ENCODE data around the gene RIPOR3. TPM values are rescaled to one million over a fixed set of nuclear protein-coding genes. Genes with fewer than 3 reads are reported as not detected.

RIPOR3 gene
- total RNA-seq, 1 donor from 2014 or later = 5.1 TPM

DNA sequence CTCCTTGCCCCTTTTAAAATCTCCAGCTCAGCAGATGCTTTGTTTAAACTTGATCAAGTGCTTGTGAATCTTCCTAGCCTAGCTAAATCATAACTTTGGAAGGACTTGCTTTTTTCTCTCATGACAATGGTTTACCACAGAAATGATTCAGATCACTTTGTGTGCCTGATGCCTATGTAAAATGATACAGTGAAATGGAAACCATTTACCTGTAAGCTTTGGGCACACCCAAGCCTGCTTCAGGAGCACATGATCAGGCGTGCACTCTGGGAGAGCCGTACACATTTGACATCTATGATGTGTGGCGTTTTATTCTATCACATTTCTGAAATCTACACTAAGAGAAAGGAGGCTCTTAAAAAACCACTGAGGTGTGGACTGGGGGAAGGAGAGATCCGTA lies 140.1 kb downstream of the RIPOR3 start:
- Mint-ChIP-seq H3K4me1 (ENCODE audit: unreplicated experiment) (peaks cover 18% of the 10 kb centered on the region), H3K27me3 (no peaks in the 10 kb centered on the region), H3K36me3 (peaks cover 5% of the 10 kb centered on the region), H3K4me3 (no peak overlapping the region), H3K9me3 (no peaks in the 10 kb centered on the region), H3K27ac (peak overlapping the region; percentile 82)
- DNase-seq (ENCODE audit: extremely low spot score, unreplicated experiment) = no peak
- TF ChIP-seq, protein P1, sequence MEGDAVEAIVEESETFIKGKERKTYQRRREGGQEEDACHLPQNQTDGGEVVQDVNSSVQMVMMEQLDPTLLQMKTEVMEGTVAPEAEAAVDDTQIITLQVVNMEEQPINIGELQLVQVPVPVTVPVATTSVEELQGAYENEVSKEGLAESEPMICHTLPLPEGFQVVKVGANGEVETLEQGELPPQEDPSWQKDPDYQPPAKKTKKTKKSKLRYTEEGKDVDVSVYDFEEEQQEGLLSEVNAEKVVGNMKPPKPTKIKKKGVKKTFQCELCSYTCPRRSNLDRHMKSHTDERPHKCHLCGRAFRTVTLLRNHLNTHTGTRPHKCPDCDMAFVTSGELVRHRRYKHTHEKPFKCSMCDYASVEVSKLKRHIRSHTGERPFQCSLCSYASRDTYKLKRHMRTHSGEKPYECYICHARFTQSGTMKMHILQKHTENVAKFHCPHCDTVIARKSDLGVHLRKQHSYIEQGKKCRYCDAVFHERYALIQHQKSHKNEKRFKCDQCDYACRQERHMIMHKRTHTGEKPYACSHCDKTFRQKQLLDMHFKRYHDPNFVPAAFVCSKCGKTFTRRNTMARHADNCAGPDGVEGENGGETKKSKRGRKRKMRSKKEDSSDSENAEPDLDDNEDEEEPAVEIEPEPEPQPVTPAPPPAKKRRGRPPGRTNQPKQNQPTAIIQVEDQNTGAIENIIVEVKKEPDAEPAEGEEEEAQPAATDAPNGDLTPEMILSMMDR (conservative IDR thresholded peaks at IDR 0.05) = no peak

DNA sequence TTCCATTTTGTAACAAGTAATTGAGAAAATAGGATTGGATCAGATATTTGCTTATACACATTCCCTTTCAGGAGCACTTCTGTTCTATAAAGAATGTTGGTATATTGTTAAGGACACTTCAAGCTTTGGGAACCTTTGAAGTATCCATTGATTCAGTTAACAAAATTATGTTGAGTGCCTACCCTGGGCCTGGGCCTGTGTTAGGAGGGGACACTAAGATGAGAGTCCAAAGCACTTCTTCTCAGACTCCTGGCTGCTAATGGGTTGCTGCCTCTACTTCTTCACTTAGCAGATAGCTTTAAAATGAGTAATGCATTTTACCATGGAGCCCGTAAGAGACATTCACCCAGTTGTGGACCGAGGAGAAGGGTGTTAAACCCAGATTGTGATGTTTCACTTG lies 140.8 kb downstream of the RIPOR3 start:
- H3K27me3 Mint-ChIP-seq = no peaks in the 10 kb centered on the region
- H3K4me3 Mint-ChIP-seq = no peak overlapping the region
- H3K4me1 Mint-ChIP-seq (ENCODE audit: unreplicated experiment) = peaks cover 18% of the 10 kb centered on the region
- TF ChIP-seq, protein P1 (conservative IDR thresholded peaks at IDR 0.05) = no peak
- H3K27ac Mint-ChIP-seq = no peak overlapping the region
- H3K9me3 Mint-ChIP-seq = no peaks in the 10 kb centered on the region
- H3K36me3 Mint-ChIP-seq = peaks cover 5% of the 10 kb centered on the region
- DNase-seq (ENCODE audit: extremely low spot score, unreplicated experiment) = no peak

DNA sequence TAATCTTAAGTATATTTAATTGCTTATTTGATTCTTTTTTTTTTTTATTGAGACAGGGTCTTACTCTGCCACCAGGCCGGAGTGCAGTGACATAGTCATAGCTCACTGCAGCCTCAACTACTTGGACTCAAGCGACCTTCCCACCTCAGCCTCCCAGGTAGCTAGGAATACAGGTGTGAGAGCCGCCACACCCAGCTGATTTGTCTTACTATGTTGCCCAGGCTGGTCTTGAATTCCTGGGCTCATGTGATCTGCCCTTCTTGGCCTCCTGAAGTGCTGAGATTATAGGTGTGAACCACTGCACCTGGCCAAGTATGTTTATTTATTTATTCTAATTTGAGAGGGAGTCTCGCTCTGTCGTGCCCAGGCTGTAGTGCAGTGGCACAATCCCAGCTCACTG lies 142.9 kb downstream of the RIPOR3 start:
- Mint-ChIP-seq H3K4me3 (no peak overlapping the region), H3K36me3 (peaks cover 5% of the 10 kb centered on the region), H3K27ac (no peak overlapping the region), H3K27me3 (no peaks in the 10 kb centered on the region), H3K9me3 (no peaks in the 10 kb centered on the region), H3K4me1 (ENCODE audit: unreplicated experiment) (peaks cover 18% of the 10 kb centered on the region)
- no peak for DNase-seq (ENCODE audit: extremely low spot score, unreplicated experiment)
- TF ChIP-seq, protein P1 (conservative IDR thresholded peaks at IDR 0.05) = no peak

DNA sequence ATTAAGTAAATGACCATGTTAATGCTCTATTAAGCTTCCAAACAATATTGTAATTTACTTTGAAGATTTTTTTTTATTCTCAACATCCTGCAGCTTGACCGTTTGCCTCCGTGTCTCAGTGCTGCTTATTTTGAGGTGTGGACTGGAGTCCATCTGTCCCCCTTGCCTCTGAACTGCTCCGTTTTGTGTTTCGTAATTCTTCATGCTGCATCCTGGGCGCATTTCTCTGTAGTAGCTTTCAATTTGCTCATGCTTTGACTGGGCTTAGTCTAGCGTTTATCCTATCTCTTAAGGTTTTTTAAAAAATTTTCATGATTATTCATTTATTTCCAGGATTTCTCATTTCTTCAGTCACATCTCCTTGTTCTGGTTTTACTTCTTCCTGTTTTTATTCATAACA lies 143.4 kb downstream of the RIPOR3 start:
- no peak for DNase-seq (ENCODE audit: extremely low spot score, unreplicated experiment)
- peaks cover 18% of the 10 kb centered on the region for H3K4me1 Mint-ChIP-seq (ENCODE audit: unreplicated experiment)
- no peak overlapping the region for H3K4me3 Mint-ChIP-seq
- H3K27me3 Mint-ChIP-seq = no peaks in the 10 kb centered on the region
- H3K9me3 Mint-ChIP-seq = no peaks in the 10 kb centered on the region
- no peak overlapping the region for H3K27ac Mint-ChIP-seq
- TF ChIP-seq, protein P1 (conservative IDR thresholded peaks at IDR 0.05) = no peak
- peaks cover 5% of the 10 kb centered on the region for H3K36me3 Mint-ChIP-seq

DNA sequence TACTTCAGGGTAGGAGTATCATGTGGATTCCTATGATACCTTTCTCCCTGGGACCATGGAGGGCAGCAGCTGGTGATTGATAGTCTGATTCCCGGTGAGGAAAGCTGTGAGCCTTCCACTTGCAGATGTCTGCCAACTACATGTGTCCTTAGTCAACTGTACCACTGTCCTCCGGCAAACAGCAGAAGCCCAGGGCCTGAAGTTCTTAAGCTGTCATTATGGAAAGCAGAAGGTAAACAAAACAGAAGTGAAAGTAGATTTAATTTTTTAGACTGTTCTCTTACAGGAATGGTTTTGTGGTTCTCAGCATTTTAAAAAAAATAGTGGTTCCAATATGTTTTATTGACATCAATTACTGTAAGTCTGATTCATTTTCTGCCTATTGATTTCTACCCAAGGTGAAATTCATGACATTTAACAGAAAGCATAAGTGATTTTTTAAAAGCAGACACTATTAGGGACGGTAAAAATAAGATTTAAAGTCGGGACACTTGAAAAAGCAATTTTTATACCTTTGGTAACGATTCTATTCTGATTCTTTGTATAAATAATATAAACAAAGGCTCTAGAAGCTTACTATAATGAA lies 144.5 kb downstream of the RIPOR3 start:
- H3K27me3 Mint-ChIP-seq = no peaks in the 10 kb centered on the region
- no peak overlapping the region for H3K4me3 Mint-ChIP-seq
- peaks cover 25% of the 10 kb centered on the region for H3K4me1 Mint-ChIP-seq (ENCODE audit: unreplicated experiment)
- TF ChIP-seq, protein P1 (conservative IDR thresholded peaks at IDR 0.05) = no peak
- peaks cover 5% of the 10 kb centered on the region for H3K36me3 Mint-ChIP-seq
- no peak overlapping the region for H3K27ac Mint-ChIP-seq
- H3K9me3 Mint-ChIP-seq = no peaks in the 10 kb centered on the region
- DNase-seq (ENCODE audit: extremely low spot score, unreplicated experiment) = no peak

DNA sequence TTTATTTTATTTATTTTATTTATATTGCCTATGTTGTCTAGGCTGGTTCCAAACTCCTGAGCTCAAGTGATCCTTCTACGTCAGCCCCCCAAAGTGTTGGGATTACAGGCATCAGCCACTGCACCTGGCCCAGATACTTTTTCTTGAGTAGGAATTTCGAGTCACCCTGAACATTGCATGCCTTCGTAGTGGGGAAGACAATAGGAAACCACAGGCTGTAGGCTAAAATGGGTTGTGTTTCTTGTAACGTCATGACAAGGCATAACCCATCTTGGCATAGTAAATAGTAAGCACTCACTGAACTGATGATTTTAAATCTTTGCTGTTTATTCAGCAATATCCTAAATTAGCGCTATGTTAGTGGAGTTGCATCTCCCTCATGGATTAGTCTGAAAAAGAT lies 146.2 kb downstream of the RIPOR3 start:
- DNase-seq (ENCODE audit: extremely low spot score, unreplicated experiment) = no peak
- no peaks in the 10 kb centered on the region for H3K9me3 Mint-ChIP-seq
- peaks cover 36% of the 10 kb centered on the region for H3K4me1 Mint-ChIP-seq (ENCODE audit: unreplicated experiment)
- TF ChIP-seq, protein P1 (conservative IDR thresholded peaks at IDR 0.05) = no peak
- no peak overlapping the region for H3K4me3 Mint-ChIP-seq
- no peak overlapping the region for H3K27ac Mint-ChIP-seq
- H3K36me3 Mint-ChIP-seq = peaks cover 5% of the 10 kb centered on the region
- no peaks in the 10 kb centered on the region for H3K27me3 Mint-ChIP-seq

Measured in type B pancreatic cell (in vitro differentiated cells).